H1 (cell line): ENCODE measurements around the gene SLC35F1.

Source experiments
- EP300 ChIP-seq, 2 experiments: IDR thresholded peaks; 1 replicate in 1 of 2; 2 replicates in 1 of 2; pipeline ENCODE4 v1.6.1; 2011 to 2012; ENCODE audit warnings: low read depth in 2 of 2, low read length in 2 of 2, mild to moderate bottlenecking in 2 of 2, borderline replicate concordance in 1 of 2, inconsistent platforms in 1 of 2, moderate library complexity in 1 of 2
- NRF1 ChIP-seq: IDR thresholded peaks from 2 replicates; pipeline ENCODE4 v1.6.1; 2011; ENCODE audit warnings: mild to moderate bottlenecking, low read depth, low read length, improper control_type of control experiment
- POLR2A ChIP-seq, 2 experiments: IDR thresholded peaks; 1 replicate in 1 of 2; 2 replicates in 1 of 2; pipeline ENCODE4 v1.6.1; 2011; ENCODE audit warnings: low read depth in 2 of 2, low read length in 2 of 2, mild to moderate bottlenecking in 2 of 2; ENCODE audit errors: control extremely low read depth in 1 of 2
- RFX5 ChIP-seq: IDR thresholded peaks from 2 replicates; pipeline ENCODE4 v1.6.1; 2011; ENCODE audit warnings: low read depth, low read length, improper control_type of control experiment, borderline replicate concordance
- SIN3A ChIP-seq, 2 experiments: IDR thresholded peaks in 1 of 2; conservative IDR thresholded peaks in 1 of 2; 2 replicates each; pipeline ENCODE4 v1.6.1; 2011 to 2012; ENCODE audit warnings: low read length in 2 of 2, improper control_type of control experiment in 1 of 2, low read depth in 1 of 2, mild to moderate bottlenecking in 1 of 2
- SP4 ChIP-seq: IDR thresholded peaks from 2 replicates; pipeline ENCODE4 v1.6.1; 2012; ENCODE audit warnings: low read length, inconsistent platforms
- TAF1 ChIP-seq: IDR thresholded peaks from 2 replicates; pipeline ENCODE4 v1.6.1; 2011; ENCODE audit warnings: mild to moderate bottlenecking, low read depth, low read length
- ZNF274 ChIP-seq: IDR thresholded peaks from 2 replicates; pipeline ENCODE4 v1.7.0; 2012; ENCODE audit warnings: low read length, borderline replicate concordance; ENCODE audit errors: extremely low read depth
- TF ChIP-seq, protein P1 (sequence below), 3 experiments: IDR thresholded peaks; 1 replicate in 2 of 3; 2 replicates in 1 of 3; pipeline versions ENCODE4 v1.5.1 to v1.6.1; 2011; ENCODE audit warnings: low read length in 3 of 3, mild to moderate bottlenecking in 3 of 3, inconsistent platforms in 2 of 3, low read depth in 1 of 3, moderate library complexity in 1 of 3; ENCODE audit not compliant: insufficient read depth in 1 of 3; ENCODE audit errors: control extremely low read depth in 1 of 3
- TF ChIP-seq, protein P2 (sequence below): IDR thresholded peaks from 2 replicates; pipeline ENCODE4 v1.6.1; 2012; ENCODE audit warnings: inconsistent platforms

DNA sequence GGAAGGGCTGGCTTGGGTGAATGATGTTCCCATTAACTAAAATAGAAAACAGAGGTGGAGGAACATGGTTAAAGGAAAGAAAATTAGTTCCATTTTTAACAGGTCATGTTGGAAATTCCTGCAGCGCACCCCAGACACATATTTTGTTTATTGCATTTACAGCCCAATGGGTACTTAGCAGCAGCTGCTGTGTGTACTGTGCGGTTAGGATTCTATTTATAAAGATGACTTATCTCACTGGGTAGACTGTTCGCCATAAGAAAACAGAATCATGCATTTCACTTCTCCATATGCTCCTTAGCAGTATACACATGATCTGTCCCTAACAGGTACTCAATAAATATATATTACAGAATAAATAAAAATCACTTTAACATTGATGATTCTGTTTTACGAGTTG, 135.8 kb downstream of the SLC35F1 start:
- TF ChIP-seq, protein P1, sequence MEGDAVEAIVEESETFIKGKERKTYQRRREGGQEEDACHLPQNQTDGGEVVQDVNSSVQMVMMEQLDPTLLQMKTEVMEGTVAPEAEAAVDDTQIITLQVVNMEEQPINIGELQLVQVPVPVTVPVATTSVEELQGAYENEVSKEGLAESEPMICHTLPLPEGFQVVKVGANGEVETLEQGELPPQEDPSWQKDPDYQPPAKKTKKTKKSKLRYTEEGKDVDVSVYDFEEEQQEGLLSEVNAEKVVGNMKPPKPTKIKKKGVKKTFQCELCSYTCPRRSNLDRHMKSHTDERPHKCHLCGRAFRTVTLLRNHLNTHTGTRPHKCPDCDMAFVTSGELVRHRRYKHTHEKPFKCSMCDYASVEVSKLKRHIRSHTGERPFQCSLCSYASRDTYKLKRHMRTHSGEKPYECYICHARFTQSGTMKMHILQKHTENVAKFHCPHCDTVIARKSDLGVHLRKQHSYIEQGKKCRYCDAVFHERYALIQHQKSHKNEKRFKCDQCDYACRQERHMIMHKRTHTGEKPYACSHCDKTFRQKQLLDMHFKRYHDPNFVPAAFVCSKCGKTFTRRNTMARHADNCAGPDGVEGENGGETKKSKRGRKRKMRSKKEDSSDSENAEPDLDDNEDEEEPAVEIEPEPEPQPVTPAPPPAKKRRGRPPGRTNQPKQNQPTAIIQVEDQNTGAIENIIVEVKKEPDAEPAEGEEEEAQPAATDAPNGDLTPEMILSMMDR (IDR thresholded peaks at IDR 0.05; ENCODE audit: control extremely low read depth in 1 of 3, insufficient read depth in 1 of 3, low read depth in 1 of 3, low read length in 3 of 3), result no peak
- TF ChIP-seq, protein P2, sequence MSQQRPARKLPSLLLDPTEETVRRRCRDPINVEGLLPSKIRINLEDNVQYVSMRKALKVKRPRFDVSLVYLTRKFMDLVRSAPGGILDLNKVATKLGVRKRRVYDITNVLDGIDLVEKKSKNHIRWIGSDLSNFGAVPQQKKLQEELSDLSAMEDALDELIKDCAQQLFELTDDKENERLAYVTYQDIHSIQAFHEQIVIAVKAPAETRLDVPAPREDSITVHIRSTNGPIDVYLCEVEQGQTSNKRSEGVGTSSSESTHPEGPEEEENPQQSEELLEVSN, result no peak
- TF ChIP-seq ZNF274 (no peak), TAF1 (no peak), RFX5 (no peak), POLR2A (IDR thresholded peaks at IDR 0.05; ENCODE audit: control extremely low read depth in 1 of 2, low read depth in 2 of 2, low read length in 2 of 2) (no peak), SP4 (no peak), NRF1 (no peak), SIN3A (conservative IDR thresholded peaks at IDR 0.05 in 1 of 2, IDR thresholded peaks at IDR 0.05 in 1 of 2; ENCODE audit: low read depth in 1 of 2, low read length in 2 of 2) (no peak), EP300 (IDR thresholded peaks at IDR 0.05; ENCODE audit: borderline replicate concordance in 1 of 2, low read depth in 2 of 2, low read length in 2 of 2) (no peak)
